GM21619 (cell line): ENCODE results near the gene AP5Z1.
A peak's percentile ranks its signal among the peaks of the same experiment; 100 is the strongest.

ENCODE experiments used
- ATAC-seq: cut with Tn5 transposase; IDR thresholded peaks from one replicate; pipeline ENCODE4 v1.9.1; 2021; ENCODE audit not compliant: unreplicated experiment

AP5Z1 gene, protein sequence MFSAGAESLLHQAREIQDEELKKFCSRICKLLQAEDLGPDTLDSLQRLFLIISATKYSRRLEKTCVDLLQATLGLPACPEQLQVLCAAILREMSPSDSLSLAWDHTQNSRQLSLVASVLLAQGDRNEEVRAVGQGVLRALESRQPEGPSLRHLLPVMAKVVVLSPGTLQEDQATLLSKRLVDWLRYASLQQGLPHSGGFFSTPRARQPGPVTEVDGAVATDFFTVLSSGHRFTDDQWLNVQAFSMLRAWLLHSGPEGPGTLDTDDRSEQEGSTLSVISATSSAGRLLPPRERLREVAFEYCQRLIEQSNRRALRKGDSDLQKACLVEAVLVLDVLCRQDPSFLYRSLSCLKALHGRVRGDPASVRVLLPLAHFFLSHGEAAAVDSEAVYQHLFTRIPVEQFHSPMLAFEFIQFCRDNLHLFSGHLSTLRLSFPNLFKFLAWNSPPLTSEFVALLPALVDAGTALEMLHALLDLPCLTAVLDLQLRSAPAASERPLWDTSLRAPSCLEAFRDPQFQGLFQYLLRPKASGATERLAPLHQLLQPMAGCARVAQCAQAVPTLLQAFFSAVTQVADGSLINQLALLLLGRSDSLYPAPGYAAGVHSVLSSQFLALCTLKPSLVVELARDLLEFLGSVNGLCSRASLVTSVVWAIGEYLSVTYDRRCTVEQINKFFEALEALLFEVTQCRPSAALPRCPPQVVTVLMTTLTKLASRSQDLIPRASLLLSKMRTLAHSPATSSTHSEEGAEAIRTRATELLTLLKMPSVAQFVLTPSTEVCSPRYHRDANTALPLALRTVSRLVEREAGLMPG

DNA sequence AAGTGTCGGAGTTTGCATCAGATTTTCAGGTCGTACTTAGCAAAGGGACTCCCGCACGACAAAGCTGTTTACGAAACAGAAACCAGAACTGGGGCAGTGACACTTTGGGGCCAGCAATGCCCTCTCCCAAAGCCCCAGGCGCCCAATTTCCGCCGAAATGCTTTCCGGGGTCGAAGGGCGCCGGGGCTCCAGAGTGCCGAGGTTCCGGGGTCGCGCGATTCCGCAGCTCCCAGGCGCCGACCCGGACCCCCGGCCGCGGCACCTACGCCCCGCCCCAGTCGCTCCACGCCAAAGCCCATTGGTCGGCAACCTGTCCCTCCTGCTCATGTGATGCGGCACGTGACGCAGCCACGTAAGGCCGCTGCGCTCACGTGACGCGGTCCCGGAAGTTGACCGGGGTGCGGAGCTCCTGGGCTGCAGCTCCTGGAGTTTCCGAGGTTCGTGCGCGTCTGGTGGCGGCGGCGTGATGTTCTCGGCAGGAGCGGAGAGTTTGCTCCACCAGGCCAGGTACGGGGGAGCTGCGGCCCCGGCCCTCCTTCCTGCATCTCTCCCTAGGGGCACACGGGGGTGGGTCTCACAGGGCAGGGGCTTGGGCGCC lies at the start of gene AP5Z1:
TSS of gene AP5Z1 (plus strand) at position 374 of the 598 bp plus-strand sequence. CDS start at position 467, 93 bp downstream.
- peak; percentile 83 for ATAC-seq

DNA sequence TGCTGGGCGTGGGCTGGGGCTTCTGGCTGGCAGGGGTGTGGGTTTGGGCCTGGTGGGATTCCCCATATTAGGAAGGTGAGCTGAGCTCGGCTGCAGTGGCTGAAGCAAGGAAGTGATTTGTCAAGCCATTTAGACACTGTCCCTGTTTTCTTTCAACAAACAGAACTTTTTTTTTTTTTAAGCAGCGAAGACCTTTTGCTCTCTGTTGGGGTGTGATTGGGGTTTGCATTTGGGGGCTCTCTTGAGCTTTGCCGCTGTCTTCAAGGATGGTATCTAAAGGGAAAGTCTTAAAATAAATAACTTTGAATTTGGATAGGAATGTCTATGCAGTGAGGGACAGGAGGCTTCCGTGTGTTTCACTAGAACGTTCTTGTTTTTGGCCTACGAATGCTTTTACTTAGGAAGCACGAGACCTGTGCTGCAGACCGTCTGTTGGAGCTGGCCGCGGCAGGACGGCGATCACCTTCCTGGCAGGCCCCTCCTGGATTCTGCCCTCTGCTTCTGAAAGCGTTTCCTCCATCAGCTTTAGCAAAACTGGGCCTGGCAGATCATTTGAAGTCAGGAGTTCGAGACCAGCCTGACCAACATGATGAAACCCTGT lies 49.5 kb upstream of the AP5Z1 start:
- ATAC-seq: no peak

DNA sequence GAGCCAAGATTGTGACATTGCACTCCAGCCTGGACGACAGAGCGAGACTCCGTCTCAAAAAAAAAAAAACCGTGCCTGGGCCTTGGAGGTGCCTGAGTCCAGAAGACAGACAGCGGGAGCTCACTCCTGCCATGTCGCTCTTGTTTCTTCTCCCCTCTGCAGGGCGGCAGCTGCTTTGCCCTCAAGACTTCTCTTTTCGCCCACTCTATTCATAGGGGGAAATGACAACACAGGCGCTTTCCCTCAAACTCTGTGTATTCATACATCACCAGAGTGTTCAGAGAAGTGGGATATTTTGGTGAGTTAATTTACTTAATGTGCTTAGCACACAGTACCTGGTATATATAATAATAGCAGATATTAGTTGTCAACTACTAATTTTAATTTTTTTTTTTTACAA lies 48.9 kb upstream of the AP5Z1 start:
- ATAC-seq: no peak

DNA sequence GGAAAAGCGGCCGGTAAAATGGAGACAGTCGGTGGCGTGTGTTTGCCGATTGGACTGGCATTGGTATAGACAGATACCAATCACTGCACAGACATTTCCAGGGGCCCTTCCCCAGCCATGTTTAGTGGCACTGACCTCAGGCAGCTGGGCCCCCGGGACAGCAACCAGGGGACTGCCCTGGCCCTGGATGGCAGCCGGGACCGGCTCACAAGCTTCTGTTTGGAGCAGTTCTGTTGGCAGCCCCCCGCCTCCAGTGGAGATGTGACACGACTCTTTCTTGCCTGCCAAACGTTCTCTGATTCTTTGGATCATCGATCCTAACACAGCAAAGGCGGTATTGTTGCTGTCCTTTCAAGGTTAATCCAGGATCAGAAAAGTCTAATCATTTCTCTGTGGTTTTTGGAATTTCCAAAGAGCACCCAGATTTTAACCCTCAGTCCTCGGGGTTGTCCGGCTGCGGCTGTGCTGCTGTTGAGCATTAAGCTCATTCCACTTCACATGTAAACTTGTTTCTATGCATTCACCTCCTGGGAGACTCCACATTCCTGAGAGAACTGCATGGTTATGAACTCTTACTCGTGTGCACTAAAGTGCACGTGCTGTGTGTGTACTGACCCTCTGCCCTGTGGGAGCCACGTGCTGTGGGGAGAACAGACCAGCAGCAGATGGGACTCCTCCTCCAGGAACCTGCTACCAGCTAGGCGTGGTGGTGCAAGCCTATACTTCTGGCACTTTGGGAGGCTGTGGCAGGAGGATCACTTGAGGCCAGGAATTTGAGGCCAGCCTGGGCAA lies 47.3 kb upstream of the AP5Z1 start:
- ATAC-seq: no peak

DNA sequence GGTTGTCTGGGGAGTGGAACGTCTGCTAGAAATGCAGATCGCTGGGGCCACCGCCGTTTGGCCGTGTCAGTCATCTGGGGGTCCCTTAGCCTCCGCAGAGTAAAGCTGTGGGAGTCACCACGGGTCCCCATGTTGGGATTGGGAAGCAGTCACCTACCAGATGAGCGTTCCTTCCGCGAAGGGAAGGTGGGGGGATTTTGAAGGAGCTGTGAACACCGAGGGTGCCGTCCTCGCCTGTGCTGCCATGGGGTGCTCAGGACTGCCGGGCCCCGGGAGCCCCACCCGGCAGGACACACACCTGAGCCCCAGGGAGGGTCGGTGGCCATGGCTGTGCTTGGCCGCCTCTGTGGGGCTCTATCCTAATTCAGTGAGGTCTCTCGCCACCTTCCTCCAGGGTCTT lies 46.2 kb upstream of the AP5Z1 start:
- no peak for ATAC-seq

DNA sequence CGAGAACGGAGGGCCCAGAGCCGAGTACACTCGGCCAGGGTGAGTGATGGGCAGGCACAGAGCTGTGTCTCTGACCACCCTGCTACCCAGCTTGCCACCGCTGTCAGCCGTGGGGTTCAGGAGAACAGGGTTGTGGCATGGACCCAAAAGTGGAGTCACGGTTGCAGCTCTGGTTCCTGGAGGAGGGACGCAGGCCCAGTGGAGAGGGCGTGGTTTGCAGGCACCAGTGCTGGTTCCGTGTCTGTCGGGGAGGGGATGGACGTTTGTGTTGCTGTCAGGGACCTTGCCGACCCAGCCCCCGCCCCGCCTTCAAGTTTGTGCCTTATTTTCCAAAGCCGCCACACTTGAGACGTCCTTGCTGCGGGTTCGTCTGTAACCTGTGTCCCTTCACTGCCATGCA lies 45.1 kb upstream of the AP5Z1 start:
- ATAC-seq: no peak

DNA sequence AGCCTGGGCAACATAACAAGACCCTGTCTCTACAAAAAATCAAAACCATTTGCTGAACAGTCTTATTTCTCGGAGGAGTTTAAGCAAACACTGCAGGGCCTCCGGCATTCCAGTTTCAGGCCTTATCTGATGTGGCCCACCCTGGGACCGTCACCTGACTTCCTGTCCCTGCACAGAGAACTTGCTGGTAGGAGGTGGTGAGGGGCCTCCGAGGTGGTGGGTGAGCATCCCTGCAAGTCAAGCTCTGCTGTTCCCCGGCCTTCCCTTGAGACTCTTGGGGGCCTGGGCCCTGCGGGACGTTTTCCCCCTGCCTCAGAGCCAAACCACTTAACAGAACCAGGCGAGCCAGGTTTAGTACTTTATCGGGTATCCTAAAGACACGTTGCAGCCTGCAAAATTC lies 44.5 kb upstream of the AP5Z1 start:
- ATAC-seq: no peak

DNA sequence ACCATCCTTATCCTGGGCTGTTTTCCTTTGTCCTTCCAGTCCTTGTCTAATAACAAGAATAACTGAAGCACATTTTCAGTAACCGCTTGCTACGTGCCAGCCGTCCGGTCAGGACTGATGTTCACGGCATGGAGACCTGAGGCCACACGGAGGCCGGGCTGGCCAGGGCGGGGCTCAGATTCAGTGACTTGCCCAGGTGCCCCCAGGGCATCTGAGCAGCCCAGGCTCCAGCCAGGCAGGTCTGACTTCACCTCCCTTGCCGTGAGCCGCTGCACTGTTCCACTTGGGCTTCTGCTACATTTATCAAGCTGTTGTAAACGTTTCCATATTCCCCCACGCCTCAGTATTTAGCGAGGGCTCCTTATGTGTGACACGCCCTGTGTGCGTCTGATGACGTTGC lies 43.6 kb upstream of the AP5Z1 start:
- no peak for ATAC-seq

DNA sequence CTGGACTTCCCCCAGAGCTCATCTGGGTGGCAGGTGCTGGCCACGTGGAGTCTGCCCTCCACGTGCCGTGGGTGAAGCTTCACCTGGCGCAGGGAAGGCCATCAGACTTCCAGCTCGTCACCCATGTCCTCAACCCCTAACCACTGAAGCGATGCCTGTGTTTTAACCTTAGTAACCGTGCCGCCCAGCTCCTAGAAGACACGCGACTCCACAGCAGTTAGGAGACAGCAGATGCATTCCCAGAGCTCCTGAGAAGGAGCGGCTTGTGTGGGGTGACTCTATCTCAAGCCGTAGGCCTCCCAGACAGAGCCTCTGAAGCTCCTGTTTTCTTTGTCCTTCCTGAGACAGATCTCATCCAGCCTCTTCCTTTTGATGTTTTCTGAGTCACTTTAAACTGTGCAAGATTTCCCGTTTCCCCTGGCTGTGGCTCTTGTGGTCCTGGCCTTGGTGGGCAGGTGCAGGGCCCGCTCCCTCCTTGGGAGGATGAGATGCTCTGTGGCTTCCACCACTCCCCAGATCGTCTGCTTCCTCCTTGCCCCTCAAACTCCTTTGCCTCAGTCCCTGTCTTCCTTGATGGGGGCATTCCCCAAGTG lies 41.4 kb upstream of the AP5Z1 start:
- ATAC-seq: no peak

DNA sequence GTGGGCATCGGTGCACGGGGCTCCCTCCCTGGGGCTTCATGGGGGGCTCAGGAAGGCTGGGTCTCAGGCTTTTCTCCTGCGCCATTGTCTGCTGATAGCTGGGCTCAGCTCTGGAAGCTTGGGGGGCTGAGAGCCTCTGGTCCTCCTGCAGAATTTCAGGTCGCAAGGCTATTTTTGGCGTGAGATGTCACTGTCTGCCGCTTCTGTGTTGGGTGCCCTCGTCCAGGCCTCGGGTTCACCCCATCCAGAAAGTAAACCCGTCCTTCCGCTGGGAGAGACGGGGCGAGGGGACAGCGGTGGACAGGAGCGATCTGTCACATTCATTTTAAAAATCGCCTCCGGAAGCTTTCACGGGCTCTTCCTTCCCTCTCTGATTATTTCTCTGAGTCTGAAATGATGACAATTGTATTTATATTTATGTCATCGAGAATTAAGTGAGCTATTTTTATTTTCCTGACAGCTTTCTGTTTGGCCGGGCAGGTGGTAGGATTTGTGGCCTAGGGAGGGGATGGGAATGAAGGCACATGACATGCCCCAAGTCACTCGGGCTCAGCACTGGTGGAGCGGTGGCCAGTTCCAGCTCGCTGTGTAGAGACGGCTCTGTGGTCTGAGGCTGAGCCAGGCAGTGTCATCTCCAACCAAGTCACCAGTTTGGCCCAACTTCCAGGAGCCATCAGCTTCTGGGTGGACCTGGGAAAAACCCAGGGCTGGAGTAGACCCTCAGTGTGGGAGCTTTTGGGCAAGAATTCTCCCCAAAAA lies 40.7 kb upstream of the AP5Z1 start:
- ATAC-seq: no peak

DNA sequence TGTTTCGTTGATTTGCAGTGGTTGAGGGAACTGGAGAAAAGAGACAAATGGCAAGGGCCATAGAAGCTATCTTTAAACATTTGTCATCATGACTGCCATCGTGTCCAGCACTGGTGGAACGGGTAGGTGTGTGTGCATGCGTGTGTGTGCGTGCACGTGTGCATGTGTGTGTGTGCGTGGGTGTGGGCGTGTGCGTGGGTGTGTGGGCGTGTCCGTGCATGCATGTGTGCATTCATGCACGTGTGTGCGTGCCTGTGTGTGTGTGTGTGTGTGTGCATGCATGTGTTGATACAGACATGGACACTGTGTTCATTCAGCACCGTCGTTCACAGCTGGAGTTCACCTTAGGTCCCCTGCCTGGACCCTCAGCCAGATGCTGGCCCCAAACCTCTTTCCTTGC lies 38.1 kb upstream of the AP5Z1 start:
- no peak for ATAC-seq

DNA sequence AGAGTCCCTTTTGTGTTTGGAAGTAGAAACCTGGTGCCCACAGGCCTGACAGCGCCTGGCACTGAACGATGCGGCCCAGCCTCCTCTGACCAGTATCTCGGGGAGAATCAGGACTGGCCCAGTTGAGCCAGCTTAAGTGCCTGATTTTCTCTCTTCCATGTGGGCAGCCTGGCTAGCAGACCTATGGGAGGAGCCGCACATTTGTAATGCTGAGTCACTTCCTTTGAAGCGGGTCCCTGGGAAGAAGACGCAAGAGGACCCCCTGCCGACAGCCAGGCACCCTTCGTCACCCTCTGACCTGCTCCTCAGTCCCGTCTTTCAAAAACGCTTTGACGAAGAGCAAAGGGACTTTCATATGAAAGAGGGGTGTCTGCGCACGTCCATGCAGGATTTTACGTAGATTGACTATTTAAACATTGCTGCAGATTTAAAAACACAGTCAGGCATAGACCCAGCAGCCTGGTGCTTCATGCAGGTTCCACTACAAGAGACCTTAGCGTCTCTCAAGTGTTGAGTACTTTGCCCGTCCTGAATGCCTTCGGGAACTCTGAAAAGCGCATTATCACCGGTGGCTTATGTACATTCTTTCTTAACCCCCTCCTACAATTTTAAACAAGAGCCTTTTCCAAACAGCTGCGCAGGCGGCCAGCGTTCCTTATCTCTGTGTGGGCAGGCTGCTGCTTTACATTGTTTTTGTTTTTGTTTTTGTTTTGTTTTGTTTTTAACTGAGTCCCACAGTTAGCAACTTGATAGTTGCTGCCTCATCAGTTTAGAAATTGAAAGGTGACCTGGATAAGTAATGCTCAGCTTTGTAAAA lies 36.5 kb upstream of the AP5Z1 start:
- ATAC-seq: no peak

DNA sequence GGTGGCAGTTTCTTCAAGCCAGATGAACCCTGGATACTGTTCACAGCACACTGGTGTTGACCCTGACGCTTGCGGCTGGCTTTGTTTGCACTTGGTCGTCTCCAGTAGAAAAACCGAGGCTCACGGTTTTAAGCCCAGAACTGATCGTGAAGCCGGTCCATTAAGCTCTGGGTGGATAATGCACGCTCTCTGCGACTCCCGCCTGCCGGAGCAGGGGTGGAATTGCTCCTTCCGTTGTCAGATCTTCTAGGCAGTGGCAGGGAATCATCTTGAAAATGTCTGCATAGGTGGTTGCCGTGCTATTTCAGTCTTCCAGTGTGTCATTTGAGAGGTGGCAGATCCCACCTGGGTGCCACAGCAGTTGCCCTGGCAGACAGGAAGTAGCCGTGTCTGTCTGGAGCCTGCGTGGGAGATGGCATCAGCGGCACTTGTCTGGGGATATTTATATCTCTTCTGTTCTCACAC lies 35.9 kb upstream of the AP5Z1 start:
- no peak for ATAC-seq

DNA sequence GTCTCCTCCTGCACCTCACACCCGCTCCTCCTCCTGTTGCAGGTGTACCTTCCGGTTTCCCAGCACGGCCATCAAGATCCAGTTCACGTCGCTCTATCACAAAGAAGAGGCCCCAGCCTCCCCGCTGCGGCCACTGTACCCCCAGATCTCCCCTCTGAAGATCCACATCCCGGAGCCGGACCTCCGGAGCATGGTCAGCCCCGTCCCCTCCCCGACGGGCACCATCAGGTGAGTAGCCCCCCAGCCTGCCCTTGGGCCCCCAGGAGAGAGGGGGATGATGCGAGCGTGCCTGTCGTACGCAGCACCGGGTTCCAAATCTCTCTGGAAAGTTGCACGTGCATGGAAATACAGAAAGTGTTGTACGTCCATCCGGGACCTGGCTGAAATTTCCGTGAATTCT lies 34.6 kb upstream of the AP5Z1 start:
- ATAC-seq: no peak

DNA sequence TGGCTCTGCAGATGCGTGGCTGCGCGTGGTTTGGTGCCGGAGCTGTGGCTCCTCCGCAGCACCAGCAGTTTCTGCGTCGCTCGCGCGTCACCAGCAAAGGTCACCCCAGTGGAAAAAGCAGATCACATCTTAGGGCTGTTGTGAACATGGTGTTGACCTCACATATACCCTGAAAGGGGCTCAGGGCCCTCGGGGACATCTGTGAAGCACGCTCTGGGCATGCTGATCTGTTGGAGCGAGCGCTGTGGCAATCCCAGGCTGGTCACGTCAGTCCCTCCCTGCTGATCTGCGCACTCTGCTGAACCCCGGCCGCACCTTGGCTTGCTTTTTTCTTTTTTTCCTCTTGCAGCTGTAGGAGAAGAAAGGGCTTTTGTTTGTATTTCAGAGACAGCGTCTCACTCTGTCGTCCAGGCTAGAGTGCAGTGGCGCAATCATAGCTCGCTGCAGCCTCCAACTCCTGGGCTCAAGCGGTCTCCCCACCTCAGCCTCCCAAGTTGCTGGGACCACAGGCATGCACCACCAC lies 33.3 kb upstream of the AP5Z1 start:
- ATAC-seq: no peak

DNA sequence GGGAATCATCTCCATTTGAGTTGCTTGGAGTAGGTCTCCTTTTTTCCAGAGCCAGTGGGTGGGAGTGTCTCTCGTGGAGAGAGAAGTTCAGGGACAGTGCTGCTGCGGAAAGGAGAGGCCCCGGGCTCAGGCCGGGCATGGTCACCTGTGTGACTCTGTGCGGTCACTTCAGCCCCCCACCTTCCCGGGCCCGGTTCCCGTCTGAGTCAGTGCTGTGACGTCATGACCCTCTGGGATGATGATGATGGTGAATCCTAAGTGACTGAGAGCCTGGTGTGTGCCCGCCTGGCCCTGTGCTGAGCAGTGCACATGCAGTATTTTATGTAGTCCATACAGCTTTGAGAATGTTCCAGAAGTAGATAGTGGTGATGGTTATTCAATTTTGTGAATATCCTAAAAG lies 32.6 kb upstream of the AP5Z1 start:
- no peak for ATAC-seq

DNA sequence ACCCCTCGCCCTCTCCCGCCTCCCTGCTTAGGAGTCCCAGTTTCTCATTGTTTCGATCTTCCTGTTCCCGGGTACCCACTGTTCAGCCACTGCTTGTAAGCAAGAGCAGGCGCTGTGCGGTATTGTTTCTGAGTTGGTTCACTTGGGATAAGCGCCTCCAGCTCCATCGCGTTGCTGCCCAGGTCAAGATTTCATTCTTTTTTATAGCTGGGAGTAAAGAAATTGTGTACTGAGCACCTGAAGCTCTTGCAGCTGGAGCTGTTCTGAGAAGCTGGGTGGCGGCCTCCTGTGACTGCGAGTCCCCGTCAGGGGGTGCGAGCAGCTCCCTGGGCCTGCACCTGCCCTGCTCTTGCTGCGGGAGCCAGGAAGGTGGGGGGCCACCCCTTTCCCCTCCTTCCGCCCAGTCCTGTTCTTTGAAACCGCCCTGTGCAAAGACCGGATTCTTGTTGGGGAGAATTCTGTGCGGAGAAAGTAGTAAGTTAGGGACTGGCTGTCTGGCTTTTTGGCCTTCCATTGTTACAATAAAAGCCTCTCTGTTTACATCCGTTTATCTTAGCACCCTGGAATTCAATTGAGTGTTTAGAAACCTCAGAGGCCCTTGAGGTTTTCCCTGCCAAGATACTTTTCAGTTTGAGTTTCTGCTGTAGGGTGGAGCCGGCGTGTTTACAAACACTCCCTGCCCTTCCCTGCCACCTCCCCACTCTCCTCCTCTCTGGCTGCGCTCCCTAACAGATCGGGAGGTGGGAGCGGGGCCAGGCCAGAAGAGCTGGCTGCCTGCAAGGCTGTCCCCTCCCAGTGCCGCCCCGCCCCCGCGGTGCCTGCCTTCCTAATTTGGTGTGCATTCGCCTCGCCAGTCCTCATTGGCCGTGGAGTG lies 30.8 kb upstream of the AP5Z1 start:
- peak; percentile 72 for ATAC-seq
